ENCODE data around the gene TMEM176B.

TMEM176B gene

GRCh38 chr7:150799741-150800580 is at the start of gene TMEM176B:
TMEM176B (minus strand) TSS chr7:150800364; CDS start chr7:150796569, 3,795 bp downstream.
- no peak for TF ChIP-seq ZNF274 (IDR thresholded peaks at IDR 0.05; ENCODE audit: low read depth, low read length)
- no peak within 1 kb of the TSS for H3K4me3 ChIP-seq (ENCODE audit: low read length)

DNA sequence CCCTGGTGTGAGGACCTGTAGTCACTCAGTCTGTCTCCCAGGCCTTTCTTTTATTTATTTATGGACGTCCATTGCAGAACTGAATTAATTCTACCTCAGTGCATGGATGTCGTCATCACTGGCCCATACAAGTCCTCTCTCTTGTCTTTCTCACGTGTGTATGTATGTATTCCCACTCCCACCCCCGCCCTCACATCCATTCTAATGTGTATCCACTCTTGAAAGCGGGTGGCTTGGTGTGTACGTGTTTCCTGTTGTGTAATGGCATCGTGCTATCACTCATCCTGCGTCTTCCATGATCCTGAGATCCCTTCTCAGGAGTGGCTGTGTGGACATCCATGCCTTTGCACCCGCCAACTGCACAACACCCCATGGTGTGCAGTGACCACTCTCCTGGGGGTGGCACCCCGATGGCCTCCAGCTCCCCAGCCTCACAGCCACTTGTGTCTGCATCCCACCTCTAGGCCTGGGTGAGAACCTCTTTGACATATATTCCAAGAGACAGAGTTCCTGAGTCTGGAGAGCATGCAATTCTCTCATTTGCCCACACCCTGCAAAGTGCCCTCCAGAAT is 49.1 kb upstream of the TMEM176B start:
- H3K4me3 ChIP-seq (ENCODE audit: low read length): no peak overlapping the region
- TF ChIP-seq ZNF274 (IDR thresholded peaks at IDR 0.05; ENCODE audit: low read depth, low read length): no peak

DNA sequence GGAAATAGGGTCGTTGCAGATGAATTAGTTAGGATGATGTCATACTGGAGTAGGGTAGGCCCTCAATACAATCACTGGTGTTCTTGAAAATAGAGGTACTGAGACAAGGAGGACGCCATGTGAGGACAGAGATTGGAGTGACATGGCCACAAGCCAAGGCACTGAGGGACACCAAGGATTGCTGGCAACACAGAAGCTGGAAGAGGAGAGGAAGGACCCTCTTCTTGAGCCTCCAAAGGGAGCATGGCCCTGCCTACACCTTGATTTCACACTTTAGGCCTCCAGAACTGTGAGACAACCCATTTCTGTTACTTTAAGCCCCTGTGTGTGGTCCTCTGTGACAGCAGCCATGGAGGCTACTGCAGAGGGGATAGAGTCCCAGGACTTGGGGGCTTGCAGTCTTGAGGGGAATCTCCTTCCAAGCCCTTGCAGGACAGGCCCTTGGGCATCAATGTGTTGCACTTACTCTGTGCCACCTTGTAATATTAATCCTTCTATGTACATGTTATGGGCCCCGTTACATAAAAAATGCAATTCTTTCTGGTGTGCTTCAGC is 48.5 kb upstream of the TMEM176B start:
- no peak overlapping the region for H3K4me3 ChIP-seq (ENCODE audit: low read length)
- no peak for TF ChIP-seq ZNF274 (IDR thresholded peaks at IDR 0.05; ENCODE audit: low read depth, low read length)

- no peak overlapping the region for H3K4me3 ChIP-seq (ENCODE audit: low read length)
- no peak for TF ChIP-seq ZNF274 (IDR thresholded peaks at IDR 0.05; ENCODE audit: low read depth, low read length)
These were observed 47.9 kb upstream of the TMEM176B start for GRCh38 chr7:150848111-150848510.

DNA sequence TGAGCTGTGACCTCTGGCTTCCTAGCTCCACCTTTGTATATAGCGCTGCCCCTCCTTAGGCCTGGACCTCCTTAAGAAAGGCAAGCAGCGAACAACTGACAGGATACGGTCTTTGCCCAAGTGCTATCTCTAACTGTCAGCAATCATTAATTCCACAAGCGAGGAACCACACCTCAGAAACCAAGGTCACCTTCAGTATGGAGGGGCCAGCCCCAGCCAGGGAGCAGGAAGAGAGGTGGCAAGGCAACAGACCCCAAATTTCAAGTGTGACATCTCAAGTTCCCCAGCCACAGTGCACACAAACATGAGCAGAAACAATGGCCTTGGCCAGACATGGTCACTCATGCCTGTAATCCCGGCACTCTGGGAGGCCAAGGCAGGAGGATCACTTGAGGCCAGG is 47.4 kb upstream of the TMEM176B start:
- TF ChIP-seq ZNF274 (IDR thresholded peaks at IDR 0.05; ENCODE audit: low read depth, low read length): no peak
- H3K4me3 ChIP-seq (ENCODE audit: low read length): no peak overlapping the region

DNA sequence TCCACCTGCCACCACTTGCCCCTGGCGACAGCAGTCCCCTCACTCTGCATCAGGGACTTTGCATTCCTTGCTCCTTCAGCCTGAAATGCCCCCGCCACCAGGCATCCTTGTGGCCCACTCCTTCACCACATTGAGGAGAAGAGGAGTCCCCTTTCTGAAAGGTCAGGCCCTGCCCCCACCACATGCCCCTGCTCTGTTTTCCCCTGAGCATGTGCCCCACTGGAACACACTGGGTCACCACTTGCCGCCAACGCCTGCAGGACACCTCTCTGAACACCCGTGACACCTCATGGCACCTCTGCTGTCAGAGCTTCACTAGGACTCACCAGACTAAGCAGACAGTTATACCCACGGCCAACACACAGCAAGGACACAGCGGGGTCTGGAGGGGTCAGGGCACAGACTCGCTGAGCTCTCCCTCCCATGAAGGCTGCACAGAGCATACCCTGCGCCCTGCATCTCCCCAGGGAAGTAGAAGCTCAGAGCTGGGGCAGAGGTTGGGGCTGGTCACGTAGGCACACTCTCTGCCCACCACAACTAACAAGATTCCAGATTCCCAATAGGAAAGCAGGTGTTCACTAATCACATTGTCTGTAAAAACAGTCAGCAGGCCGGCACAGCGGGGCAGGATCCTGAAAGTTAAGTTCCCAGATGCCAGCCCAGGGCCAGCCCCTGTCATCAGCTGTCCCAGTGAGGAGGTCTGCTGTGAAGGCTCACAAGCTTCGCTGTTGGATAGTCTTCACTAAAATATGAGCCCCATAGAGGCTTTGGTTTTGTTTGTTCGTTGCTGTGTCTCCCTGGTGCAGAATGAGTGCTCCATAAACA is 46.3 kb upstream of the TMEM176B start:
- no peak for TF ChIP-seq ZNF274 (IDR thresholded peaks at IDR 0.05; ENCODE audit: low read depth, low read length)
- H3K4me3 ChIP-seq (ENCODE audit: low read length): no peak overlapping the region

GRCh38 chr7:150845421-150845861 is 45.3 kb upstream of the TMEM176B start:
- no peak overlapping the region for H3K4me3 ChIP-seq (ENCODE audit: low read length)
- TF ChIP-seq ZNF274 (IDR thresholded peaks at IDR 0.05; ENCODE audit: low read depth, low read length): no peak

GRCh38 chr7:150842716-150843115 is 42.6 kb upstream of the TMEM176B start:
- no peak overlapping the region for H3K4me3 ChIP-seq (ENCODE audit: low read length)
- TF ChIP-seq ZNF274 (IDR thresholded peaks at IDR 0.05; ENCODE audit: low read depth, low read length): no peak

DNA sequence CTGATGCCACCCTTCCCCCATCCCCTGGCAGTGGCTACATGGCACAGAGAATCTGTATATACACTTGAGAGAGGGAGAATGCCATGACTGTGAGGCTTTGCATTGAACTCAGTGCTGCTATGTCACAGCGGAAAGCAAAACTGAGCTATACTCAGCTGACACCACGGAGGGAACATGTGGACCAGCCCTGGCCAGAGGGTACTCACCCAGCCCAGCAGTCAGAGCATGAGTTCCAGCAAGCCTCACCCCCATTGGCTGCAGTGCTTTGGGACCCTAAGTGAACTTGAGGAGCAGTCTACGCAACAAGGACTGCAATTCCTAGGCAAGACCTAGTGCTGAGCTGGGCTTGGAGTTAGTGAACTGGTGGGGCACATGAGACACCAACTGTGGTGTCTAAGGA is 41.9 kb upstream of the TMEM176B start:
- H3K4me3 ChIP-seq (ENCODE audit: low read length): no peak overlapping the region
- TF ChIP-seq ZNF274 (IDR thresholded peaks at IDR 0.05; ENCODE audit: low read depth, low read length): no peak

DNA sequence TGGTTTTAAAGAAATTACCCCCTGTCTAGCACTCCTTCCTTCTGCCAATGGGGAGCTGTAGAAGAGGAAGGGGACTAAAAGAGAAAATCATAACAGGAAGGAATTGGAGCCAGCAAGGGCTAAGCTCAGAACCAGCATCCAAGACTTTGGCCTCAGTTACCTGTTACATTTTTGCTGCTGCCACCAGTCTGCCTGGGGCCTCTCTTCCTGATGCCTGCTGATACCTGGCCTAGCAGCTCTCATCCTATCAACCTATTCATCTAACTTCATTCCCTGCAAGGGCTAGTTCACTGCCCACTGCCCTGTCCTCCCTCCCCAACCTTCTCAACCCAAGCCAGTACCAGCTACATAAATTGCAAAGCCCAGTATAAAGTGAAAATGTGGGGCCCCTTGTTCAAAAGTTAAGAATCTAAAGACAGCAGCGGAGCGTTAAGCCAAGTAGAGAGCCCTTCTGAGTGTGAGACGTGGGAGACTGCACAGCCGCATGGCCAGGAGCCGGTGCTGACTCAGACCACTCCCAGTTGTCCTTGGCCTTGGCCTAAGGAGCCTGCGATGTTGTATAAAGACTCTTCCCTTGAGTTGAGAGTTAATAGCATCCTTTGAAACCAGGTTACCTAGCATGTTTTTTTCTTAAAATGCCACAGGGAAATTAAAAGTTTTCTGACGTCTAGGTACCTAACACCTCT is 38.9 kb upstream of the TMEM176B start:
- no peak for TF ChIP-seq ZNF274 (IDR thresholded peaks at IDR 0.05; ENCODE audit: low read depth, low read length)
- H3K4me3 ChIP-seq (ENCODE audit: low read length): no peak overlapping the region

GRCh38 chr7:150835702-150836280 is 35.6 kb upstream of the TMEM176B start:
- no peak for TF ChIP-seq ZNF274 (IDR thresholded peaks at IDR 0.05; ENCODE audit: low read depth, low read length)
- no peak overlapping the region for H3K4me3 ChIP-seq (ENCODE audit: low read length)

- H3K4me3 ChIP-seq (ENCODE audit: low read length): no peak overlapping the region
- no peak for TF ChIP-seq ZNF274 (IDR thresholded peaks at IDR 0.05; ENCODE audit: low read depth, low read length)
These were observed 34.9 kb upstream of the TMEM176B start for GRCh38 chr7:150835019-150835418.

DNA sequence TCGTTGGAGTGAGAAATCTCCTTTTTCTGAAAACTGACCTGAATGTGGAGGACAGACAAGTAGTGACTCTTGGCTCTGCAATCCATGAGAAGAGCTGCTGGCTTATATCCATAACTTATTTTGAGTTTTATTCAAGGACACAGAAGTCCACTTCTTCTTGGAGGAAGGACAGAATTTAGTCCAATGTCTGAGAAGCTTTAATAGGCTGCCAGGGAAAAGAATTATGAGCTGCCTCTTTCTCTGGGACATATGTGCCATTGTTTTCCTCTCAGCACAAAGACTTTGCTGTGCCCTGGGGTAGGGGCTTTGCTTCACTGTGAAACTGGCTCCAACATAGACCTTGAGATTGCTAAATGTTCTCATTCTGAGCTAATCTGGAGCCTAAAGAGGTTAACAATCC is 31.7 kb upstream of the TMEM176B start:
- no peak overlapping the region for H3K4me3 ChIP-seq (ENCODE audit: low read length)
- TF ChIP-seq ZNF274 (IDR thresholded peaks at IDR 0.05; ENCODE audit: low read depth, low read length): no peak

Measured in GM08714 (cell line).